ENCODE data around the gene PRKD1.

Gene PRKD1

GRCh38 chr14:29900609-29901350 is 26.9 kb downstream of the PRKD1 start:
- Histone ChIP-seq H3K79me2 (ENCODE audit: insufficient read depth, low read length) (no peaks in the 10 kb centered on the region), H3K9ac (ENCODE audit: low read depth, low read length, poor library complexity, severe bottlenecking) (no peak overlapping the region), H3K4me1 (ENCODE audit: insufficient read depth, low read length, poor library complexity, severe bottlenecking) (no peaks in the 10 kb centered on the region), H3K36me3 (ENCODE audit: insufficient read depth, low read length) (no peaks in the 10 kb centered on the region), H3K4me2 (ENCODE audit: low read depth, low read length, poor library complexity, severe bottlenecking) (no peak overlapping the region), H3K9me2 (replicated peaks; ENCODE audit: low read depth, low read length) (no peaks in the 10 kb centered on the region), H3F3A (ENCODE audit: low read depth) (no peaks in the 10 kb centered on the region), H3K4me3 (ENCODE audit: low read length, poor library complexity, severe bottlenecking) (no peak overlapping the region), H3K27me3 (ENCODE audit: insufficient read depth, low read length, poor library complexity, severe bottlenecking) (no peaks in the 10 kb centered on the region), H2AFZ (ENCODE audit: low read length) (no peak overlapping the region), H4K20me1 (ENCODE audit: insufficient read depth, low read length, poor library complexity, severe bottlenecking) (no peaks in the 10 kb centered on the region), H3K9me3 (ENCODE audit: insufficient read depth, low read depth, low read length) (no peaks in the 10 kb centered on the region)
- TF ChIP-seq CTCF (conservative IDR thresholded peaks at IDR 0.05; ENCODE audit: low read length) (no peak), EZH2phosphoT487 (IDR thresholded peaks at IDR 0.05; ENCODE audit: borderline replicate concordance) (no peak)

- Histone ChIP-seq H3K4me1 (ENCODE audit: insufficient read depth, low read length, poor library complexity, severe bottlenecking) (no peaks in the 10 kb centered on the region), H4K20me1 (ENCODE audit: insufficient read depth, low read length, poor library complexity, severe bottlenecking) (no peaks in the 10 kb centered on the region), H3K79me2 (ENCODE audit: insufficient read depth, low read length) (no peaks in the 10 kb centered on the region), H3F3A (ENCODE audit: low read depth) (no peaks in the 10 kb centered on the region), H3K9me2 (replicated peaks; ENCODE audit: low read depth, low read length) (no peaks in the 10 kb centered on the region), H3K36me3 (ENCODE audit: insufficient read depth, low read length) (no peaks in the 10 kb centered on the region), H3K4me3 (ENCODE audit: low read length, poor library complexity, severe bottlenecking) (no peak overlapping the region), H3K4me2 (ENCODE audit: low read depth, low read length, poor library complexity, severe bottlenecking) (no peak overlapping the region), H3K9me3 (ENCODE audit: insufficient read depth, low read depth, low read length) (no peaks in the 10 kb centered on the region; the same call in 1 of the 2 replicates), H3K27me3 (ENCODE audit: insufficient read depth, low read length, poor library complexity, severe bottlenecking) (no peaks in the 10 kb centered on the region), H2AFZ (ENCODE audit: low read length) (no peak overlapping the region), H3K9ac (ENCODE audit: low read depth, low read length, poor library complexity, severe bottlenecking) (no peak overlapping the region)
- TF ChIP-seq EZH2phosphoT487 (IDR thresholded peaks at IDR 0.05; ENCODE audit: borderline replicate concordance) (no peak), CTCF (conservative IDR thresholded peaks at IDR 0.05; ENCODE audit: low read length) (no peak)
Measured at GRCh38 chr14:29898470-29898869, 29.2 kb downstream of the PRKD1 start.

- no peaks in the 10 kb centered on the region for H3K79me2 ChIP-seq (ENCODE audit: insufficient read depth, low read length)
- H3K4me1 ChIP-seq (ENCODE audit: insufficient read depth, low read length, poor library complexity, severe bottlenecking): no peaks in the 10 kb centered on the region
- H3K27me3 ChIP-seq (ENCODE audit: insufficient read depth, low read length, poor library complexity, severe bottlenecking): no peaks in the 10 kb centered on the region
- H2AFZ ChIP-seq (ENCODE audit: low read length): no peak overlapping the region
- H3K36me3 ChIP-seq (ENCODE audit: insufficient read depth, low read length): no peaks in the 10 kb centered on the region
- H3K9me2 ChIP-seq (replicated peaks; ENCODE audit: low read depth, low read length): no peaks in the 10 kb centered on the region
- H3F3A ChIP-seq (ENCODE audit: low read depth): no peaks in the 10 kb centered on the region
- H3K4me3 ChIP-seq (ENCODE audit: low read length, poor library complexity, severe bottlenecking): no peak overlapping the region
- H3K4me2 ChIP-seq (ENCODE audit: low read depth, low read length, poor library complexity, severe bottlenecking): no peak overlapping the region
- no peak overlapping the region for H3K9ac ChIP-seq (ENCODE audit: low read depth, low read length, poor library complexity, severe bottlenecking)
- no peaks in the 10 kb centered on the region for H4K20me1 ChIP-seq (ENCODE audit: insufficient read depth, low read length, poor library complexity, severe bottlenecking)
- H3K9me3 ChIP-seq (ENCODE audit: insufficient read depth, low read depth, low read length): no peaks in the 10 kb centered on the region; the same call in 1 of the 2 replicates
- TF ChIP-seq CTCF (conservative IDR thresholded peaks at IDR 0.05; ENCODE audit: low read length) (no peak), EZH2phosphoT487 (IDR thresholded peaks at IDR 0.05; ENCODE audit: borderline replicate concordance) (no peak)
Measured at GRCh38 chr14:29897181-29897580, 30.5 kb downstream of the PRKD1 start.
